Muscle of leg (tissue), 11 donors: ENCODE data around the gene PLEKHM1. TPM values are rescaled to one million over a fixed set of nuclear protein-coding genes. Genes with fewer than 3 reads are reported as not detected.
A peak's percentile ranks its signal among the peaks of the same experiment; 100 is the strongest.

Experiments used
- DNase-seq: peaks from one replicate; pipeline ENCODE4 v3.0.0; 2013
- H3K27ac ChIP-seq: one replicate; pipeline ENCODE4 v1.5.1; 2013; ENCODE audit warnings: mild to moderate bottlenecking, low read length, control low read depth
- H3K27me3 ChIP-seq: one replicate; pipeline ENCODE4 v1.6.1; 2013; ENCODE audit warnings: low read length; ENCODE audit not compliant: control insufficient read depth, insufficient read depth
- H3K36me3 ChIP-seq: one replicate; pipeline ENCODE4 v1.6.1; 2013; ENCODE audit warnings: low read length; ENCODE audit not compliant: control insufficient read depth, insufficient read depth
- H3K4me1 ChIP-seq: one replicate; pipeline ENCODE4 v1.6.1; 2013; ENCODE audit warnings: low read length; ENCODE audit not compliant: control insufficient read depth, insufficient read depth
- H3K4me3 ChIP-seq: one replicate; pipeline ENCODE4 v1.5.1; 2013; ENCODE audit warnings: low read length, control low read depth
- H3K9me3 ChIP-seq: replicated peaks from 2 replicates; pipeline ENCODE4 v1.6.1; 2013; ENCODE audit warnings: low read depth, low read length; ENCODE audit not compliant: control insufficient read depth
- WGBS: methylation state at CpG from one replicate; pipeline ENCODE4 v1.1.5; 2013; ENCODE audit warnings: missing lambda C conversion rate; ENCODE audit not compliant: insufficient coverage; 5-methylcytosine and 5-hydroxymethylcytosine counted together
- polyA plus RNA-seq, 8 donors: library from polyadenylated mRNA; unstranded; fragments of 120-200 nt; gene quantifications; one replicate each; pipeline versions ENCODE4 v1.2.1 to v1.2.3, GENCODE V29; 2013; ENCODE audit warnings: inconsistent platforms in 1 of 8, low replicate concordance in 1 of 8; ENCODE audit not compliant: insufficient read length in 8 of 8, insufficient read depth in 1 of 8
- total RNA-seq: library from RNA; stranded (reverse); fragments of 120-200 nt; gene quantifications from one replicate; pipeline ENCODE4 v1.2.4, GENCODE V29; 2013

Gene PLEKHM1
- total and polyA plus RNA-seq, 9 donors, result 7.5 to 11.3 (median 8.9) TPM

- no peak for DNase-seq
- Histone ChIP-seq H3K9me3 (no peaks in the 10 kb centered on the region), H3K4me1 (peaks cover 30% of the 10 kb centered on the region), H3K4me3 (no peak overlapping the region), H3K27ac (no peak overlapping the region), H3K27me3 (peaks cover 30% of the 10 kb centered on the region), H3K36me3 (peaks cover 6% of the 10 kb centered on the region)
- 80% methylated on average over 1 of the region's 5 CpGs for WGBS
These were observed 55.0 kb downstream of the PLEKHM1 start for GRCh38 chr17:45435481-45435880.

- no peak for DNase-seq
- Histone ChIP-seq H3K27ac (no peak overlapping the region), H3K9me3 (no peaks in the 10 kb centered on the region), H3K4me3 (no peak overlapping the region), H3K4me1 (peaks cover 29% of the 10 kb centered on the region), H3K36me3 (peaks cover 4% of the 10 kb centered on the region), H3K27me3 (peaks cover 51% of the 10 kb centered on the region)
- no CpG with 5 or more reads among the region's 4 CpGs for WGBS
These were observed 57.4 kb downstream of the PLEKHM1 start for GRCh38 chr17:45433159-45433535.

GRCh38 chr17:45432405-45433158, 57.9 kb downstream of the PLEKHM1 start, which contains the start of gene ARHGAP27:
Gene ARHGAP27, minus strand, starts transcription at chr17:45432870. Its CDS starts 2,591 bp downstream, at chr17:45430279.
- no peaks in the 10 kb centered on the region for H3K9me3 ChIP-seq
- no peak for DNase-seq
- peaks cover 56% of the 10 kb centered on the region for H3K27me3 ChIP-seq
- peaks cover 4% of the 10 kb centered on the region for H3K36me3 ChIP-seq
- peak within 1 kb of the TSS; percentile 49 for H3K4me3 ChIP-seq
- WGBS, result 1% methylated on average over 41 of the region's 66 CpGs
- no peak within 1 kb of the TSS for H3K27ac ChIP-seq
- H3K4me1 ChIP-seq, result peaks cover 33% of the 10 kb centered on the region

GRCh38 chr17:45431531-45432404, 58.8 kb downstream of the PLEKHM1 start:
- under 1% methylated on average over 35 of the region's 64 CpGs for WGBS
- peak; percentile 52 for DNase-seq
- peaks cover 35% of the 10 kb centered on the region for H3K4me1 ChIP-seq
- no peaks in the 10 kb centered on the region for H3K9me3 ChIP-seq
- no peak overlapping the region for H3K27ac ChIP-seq
- H3K27me3 ChIP-seq, result peaks cover 64% of the 10 kb centered on the region
- H3K4me3 ChIP-seq, result peak overlapping the region; percentile 49
- H3K36me3 ChIP-seq, result peaks cover 4% of the 10 kb centered on the region

GRCh38 chr17:45430738-45431530, 59.6 kb downstream of the PLEKHM1 start:
- DNase-seq, result peak; percentile 48

GRCh38 chr17:45430006-45430737, 60.3 kb downstream of the PLEKHM1 start:
- DNase-seq, result no peak
- Histone ChIP-seq H3K9me3 (no peaks in the 10 kb centered on the region), H3K4me1 (peaks cover 43% of the 10 kb centered on the region), H3K4me3 (peak overlapping the region; percentile 49), H3K27ac (no peak overlapping the region), H3K36me3 (no peaks in the 10 kb centered on the region), H3K27me3 (peaks cover 80% of the 10 kb centered on the region)
- WGBS, result 22% methylated on average over 55 of the region's 68 CpGs

More at GRCh38 chr17:45430738-45431530, 59.6 kb downstream of the PLEKHM1 start:
- H3K27me3 ChIP-seq, result peaks cover 73% of the 10 kb centered on the region
- H3K4me1 ChIP-seq, result peaks cover 35% of the 10 kb centered on the region
- peaks cover under 1% of the 10 kb centered on the region for H3K36me3 ChIP-seq
- H3K9me3 ChIP-seq, result no peaks in the 10 kb centered on the region
- peak overlapping the region; percentile 49 for H3K4me3 ChIP-seq
- H3K27ac ChIP-seq, result no peak overlapping the region
- WGBS, result 7% methylated on average over 41 of the region's 47 CpGs

- H3K9me3 ChIP-seq, result no peaks in the 10 kb centered on the region
- no peak overlapping the region for H3K4me3 ChIP-seq
- H3K36me3 ChIP-seq, result no peaks in the 10 kb centered on the region
- no peak overlapping the region for H3K27ac ChIP-seq
- peaks cover 45% of the 10 kb centered on the region for H3K4me1 ChIP-seq
- no peak for DNase-seq
- WGBS, result 10% methylated on average over 82 of the region's 82 CpGs
- H3K27me3 ChIP-seq, result peaks cover 84% of the 10 kb centered on the region
These were observed 61.0 kb downstream of the PLEKHM1 start for GRCh38 chr17:45429339-45430005.

GRCh38 chr17:45428931-45429338, 61.6 kb downstream of the PLEKHM1 start:
- WGBS, result 20% methylated on average over 5 of the region's 15 CpGs
- DNase-seq, result peak; percentile 50
- Histone ChIP-seq H3K4me3 (no peak overlapping the region), H3K27ac (no peak overlapping the region), H3K36me3 (no peaks in the 10 kb centered on the region), H3K9me3 (no peaks in the 10 kb centered on the region), H3K27me3 (peaks cover 84% of the 10 kb centered on the region), H3K4me1 (peaks cover 45% of the 10 kb centered on the region)

GRCh38 chr17:45428050-45428617, 62.4 kb downstream of the PLEKHM1 start:
- Histone ChIP-seq H3K9me3 (no peaks in the 10 kb centered on the region), H3K27ac (no peak overlapping the region), H3K4me1 (peaks cover 43% of the 10 kb centered on the region), H3K4me3 (no peak overlapping the region), H3K27me3 (peaks cover 77% of the 10 kb centered on the region), H3K36me3 (no peaks in the 10 kb centered on the region)
- 2% methylated on average over 21 of the region's 26 CpGs for WGBS
- DNase-seq, result peak; percentile 65
